ENCODE results near the gene HIGD1B.
A peak's percentile ranks its signal among the peaks of the same experiment; 100 is the strongest.

The HIGD1B gene

GRCh38 chr17:44844390-44844830, 3.3 kb upstream of the HIGD1B start:
- Histone ChIP-seq H3K4me1 (ENCODE audit: control insufficient read depth, insufficient read depth, low read length) (peaks cover 3% of the 10 kb centered on the region; the same call in 1 of the 2 replicates), H3K9me3 (ENCODE audit: control insufficient read depth, insufficient read depth, low read depth, low read length) (no peaks in the 10 kb centered on the region), H3K36me3 (ENCODE audit: control insufficient read depth in 2 of 2, insufficient read depth in 1 of 2, low read length in 2 of 2) (peaks cover under 1 to 4% of the 10 kb centered on the region in 2 experiments; a peak in 2 of 3 replicates), H3K27ac (ENCODE audit: extremely low read depth, low read depth, low read length) (no peak overlapping the region; the same call in 1 of the 2 replicates), H3K4me3 (ENCODE audit: low read depth, low read length) (no peak overlapping the region)
- POLR2A ChIA-PET = interaction anchor here (0.6 to 0.7 kb wide), 2 partner anchors 273 to 321 kb away, joined by 3 to 4 read pairs; no protein-coding TSS in a partner anchor
- TF ChIP-seq, protein P1, sequence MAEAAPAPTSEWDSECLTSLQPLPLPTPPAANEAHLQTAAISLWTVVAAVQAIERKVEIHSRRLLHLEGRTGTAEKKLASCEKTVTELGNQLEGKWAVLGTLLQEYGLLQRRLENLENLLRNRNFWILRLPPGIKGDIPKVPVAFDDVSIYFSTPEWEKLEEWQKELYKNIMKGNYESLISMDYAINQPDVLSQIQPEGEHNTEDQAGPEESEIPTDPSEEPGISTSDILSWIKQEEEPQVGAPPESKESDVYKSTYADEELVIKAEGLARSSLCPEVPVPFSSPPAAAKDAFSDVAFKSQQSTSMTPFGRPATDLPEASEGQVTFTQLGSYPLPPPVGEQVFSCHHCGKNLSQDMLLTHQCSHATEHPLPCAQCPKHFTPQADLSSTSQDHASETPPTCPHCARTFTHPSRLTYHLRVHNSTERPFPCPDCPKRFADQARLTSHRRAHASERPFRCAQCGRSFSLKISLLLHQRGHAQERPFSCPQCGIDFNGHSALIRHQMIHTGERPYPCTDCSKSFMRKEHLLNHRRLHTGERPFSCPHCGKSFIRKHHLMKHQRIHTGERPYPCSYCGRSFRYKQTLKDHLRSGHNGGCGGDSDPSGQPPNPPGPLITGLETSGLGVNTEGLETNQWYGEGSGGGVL (tag by site-specific recombination; IDR thresholded peaks at IDR 0.05) = no peak
- peak; percentile 50; the same call in 1 of the 2 replicates for TF ChIP-seq PRDM10 (tag by site-specific recombination; IDR thresholded peaks at IDR 0.05)
- CTCF ChIA-PET = interaction anchor here (0.6 to 8.0 kb wide), 8 partner anchors 12 to 111 kb away, joined by 3 to 56 read pairs (median 7); no protein-coding TSS in a partner anchor

- ChIA-PET POLR2A (interaction anchor here (0.6 to 0.7 kb wide), 2 partner anchors 71 to 116 kb away, joined by 3 read pairs; no protein-coding TSS in a partner anchor), CTCF (interaction anchor here (2.1 to 8.0 kb wide), 3 partner anchors 18 to 71 kb away, joined by 9 to 56 read pairs (median 19); no protein-coding TSS in a partner anchor)
- Histone ChIP-seq H3K9me3 (ENCODE audit: control insufficient read depth, insufficient read depth, low read depth, low read length) (no peaks in the 10 kb centered on the region), H3K27ac (ENCODE audit: extremely low read depth, low read depth, low read length) (no peak overlapping the region), H3K36me3 (ENCODE audit: control insufficient read depth in 2 of 2, insufficient read depth in 1 of 2, low read length in 2 of 2) (peaks cover 4 to 20% of the 10 kb centered on the region in 2 experiments), H3K4me1 (ENCODE audit: control insufficient read depth, insufficient read depth, low read length) (peaks cover 3% of the 10 kb centered on the region; the same call in 1 of the 2 replicates), H3K4me3 (ENCODE audit: low read depth, low read length) (no peak overlapping the region)
- TF ChIP-seq ZNF335 (tag by site-specific recombination; conservative IDR thresholded peaks at IDR 0.05) = no peak
- TF ChIP-seq ZNF596 (tag by site-specific recombination; IDR thresholded peaks at IDR 0.05) = peak; percentile 74
Observed at GRCh38 chr17:44846206-44846605, 1.5 kb upstream of the HIGD1B start.

DNA sequence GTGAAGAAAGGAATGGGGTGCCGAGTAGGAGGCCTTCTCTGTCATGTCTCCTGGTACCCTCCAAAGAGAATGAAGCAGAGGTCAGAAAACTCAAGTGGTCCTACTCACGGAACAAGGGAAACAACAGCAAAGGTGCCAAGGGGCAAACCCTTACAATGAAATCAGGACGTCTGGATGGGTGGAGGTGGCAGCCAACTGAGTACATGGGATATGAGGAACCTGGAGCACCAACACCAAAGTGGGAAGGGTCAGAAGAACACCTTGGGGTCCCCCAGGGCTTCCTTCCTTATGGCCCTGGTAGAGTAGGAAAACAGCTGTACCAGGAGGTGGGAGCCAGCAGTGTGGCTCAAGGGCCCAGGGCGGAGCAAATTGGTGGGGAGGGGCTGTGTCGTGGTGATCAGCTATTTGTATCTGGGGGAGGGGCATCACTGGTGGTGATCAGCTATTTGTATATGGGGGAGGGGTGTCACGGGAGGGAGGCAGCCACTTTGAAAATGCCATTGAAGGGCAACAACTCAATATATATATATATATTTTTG, 643 bp downstream of the HIGD1B start:
- Histone ChIP-seq H3K36me3 (ENCODE audit: control insufficient read depth in 2 of 2, insufficient read depth in 1 of 2, low read length in 2 of 2) (peaks cover 22 to 40% of the 10 kb centered on the region in 2 experiments), H3K4me1 (ENCODE audit: control insufficient read depth, insufficient read depth, low read length) (no peaks in the 10 kb centered on the region), H3K9me3 (ENCODE audit: control insufficient read depth, insufficient read depth, low read depth, low read length) (no peaks in the 10 kb centered on the region), H3K4me3 (ENCODE audit: low read depth, low read length) (no peak overlapping the region), H3K27ac (ENCODE audit: extremely low read depth, low read depth, low read length) (no peak overlapping the region)
- TF ChIP-seq ZNF548 (tag by site-specific recombination; IDR thresholded peaks at IDR 0.05) (no peak), SALL2 (tag by site-specific recombination; IDR thresholded peaks at IDR 0.05; ENCODE audit: borderline replicate concordance) (no peak), REST (tag by site-specific recombination; IDR thresholded peaks at IDR 0.05) (no peak)
- ChIA-PET CTCF (interaction anchor here (0.7 to 8.0 kb wide), 4 partner anchors 8 to 73 kb away, joined by 3 to 56 read pairs (median 4); no protein-coding TSS in a partner anchor), POLR2A (interaction anchor here (1.1 kb wide), 1 partner anchor 73 kb away, joined by 3 read pairs; no protein-coding TSS in a partner anchor)
